ENCODE results near the gene CD83.
A peak's percentile ranks its signal among the peaks of the same experiment; 100 is the strongest.
"Not testable (repeated sequence)": the region's sequence is repeated elsewhere in the genome, so short reads cannot be mapped to it uniquely, and the experiment has no call there.

Gene CD83, protein sequence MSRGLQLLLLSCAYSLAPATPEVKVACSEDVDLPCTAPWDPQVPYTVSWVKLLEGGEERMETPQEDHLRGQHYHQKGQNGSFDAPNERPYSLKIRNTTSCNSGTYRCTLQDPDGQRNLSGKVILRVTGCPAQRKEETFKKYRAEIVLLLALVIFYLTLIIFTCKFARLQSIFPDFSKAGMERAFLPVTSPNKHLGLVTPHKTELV

DNA sequence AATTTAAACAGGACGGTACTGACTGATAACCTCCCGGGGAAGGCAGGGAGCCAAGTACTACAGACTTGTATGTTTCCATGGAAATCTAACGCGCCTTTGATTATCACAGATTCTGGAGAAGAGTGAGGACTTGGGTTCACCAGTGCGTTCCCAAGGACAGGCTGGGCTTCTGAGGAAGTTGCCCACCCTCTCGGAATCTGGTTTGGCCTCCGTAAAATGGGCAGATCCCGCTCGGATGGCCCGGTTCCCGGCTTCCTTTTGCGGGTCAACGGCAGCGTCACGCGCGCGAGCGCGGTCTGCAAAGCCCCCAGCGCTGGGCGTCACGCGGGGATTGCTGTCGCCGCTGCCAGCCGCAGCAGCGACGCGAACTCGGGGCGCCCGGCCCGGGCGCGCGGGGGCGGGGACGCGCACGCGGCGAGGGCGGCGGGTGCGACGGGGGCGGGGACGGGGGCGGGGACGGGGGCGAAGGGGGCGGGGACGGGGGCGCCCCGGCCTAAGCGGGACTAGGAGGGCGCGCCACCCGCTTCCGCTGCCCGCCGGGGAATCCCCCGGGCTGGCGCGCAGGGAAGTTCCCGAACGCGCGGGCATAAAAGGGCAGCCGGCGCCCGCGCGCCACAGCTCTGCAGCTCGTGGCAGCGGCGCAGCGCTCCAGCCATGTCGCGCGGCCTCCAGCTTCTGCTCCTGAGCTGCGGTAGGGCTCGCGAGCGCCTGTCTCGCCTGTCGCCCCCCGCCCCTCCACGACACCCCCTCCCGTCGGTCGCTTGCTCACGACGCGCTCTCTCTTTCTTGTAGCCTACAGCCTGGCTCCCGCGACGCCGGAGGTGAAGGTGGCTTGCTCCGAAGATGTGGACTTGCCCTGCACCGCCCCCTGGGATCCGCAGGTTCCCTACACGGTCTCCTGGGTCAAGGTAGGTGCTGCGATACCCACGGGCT is at the start of gene CD83:
CD83 (plus strand) TSS at position 615 of the 933 bp plus-strand sequence; CDS start at position 655, 40 bp downstream.
- no peaks in the 10 kb centered on the region for H3K9me3 ChIP-seq (ENCODE audit: control insufficient read depth, insufficient read depth, low read length)
- peaks cover 2% of the 10 kb centered on the region for H3K4me1 ChIP-seq (ENCODE audit: control insufficient read depth, insufficient read depth, low read length)
- no peaks in the 10 kb centered on the region for H3K36me3 ChIP-seq (ENCODE audit: control insufficient read depth, insufficient read depth, low read length)
- peaks cover 10% of the 10 kb centered on the region for H3K27me3 ChIP-seq (ENCODE audit: control insufficient read depth, insufficient read depth, low read length)
- H3K4me3 ChIP-seq (ENCODE audit: low read depth, low read length): peak within 1 kb of the TSS; percentile 79
- peak within 1 kb of the TSS; percentile 67 for H3K9ac ChIP-seq (ENCODE audit: low read depth, low read length)

DNA sequence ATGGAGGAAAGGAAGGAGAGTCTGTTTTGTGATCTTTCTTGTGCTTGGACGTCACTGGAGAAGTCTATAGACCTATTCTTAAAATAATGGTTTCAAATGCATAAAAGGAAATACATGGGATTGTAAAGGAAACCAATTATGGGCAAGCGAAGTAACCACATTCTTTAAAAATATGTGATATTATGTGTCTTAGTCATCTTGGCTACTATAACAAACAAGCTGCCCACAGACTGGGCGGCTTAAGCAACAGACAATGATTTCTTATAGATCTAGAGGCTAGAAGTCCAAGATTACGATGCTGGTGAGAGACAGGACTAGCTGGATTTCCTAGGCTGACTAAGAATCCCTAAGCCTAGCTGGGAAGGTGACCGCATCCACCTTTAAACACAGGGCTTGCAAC is 49.4 kb upstream of the CD83 start:
- no peak overlapping the region for H3K9ac ChIP-seq (ENCODE audit: low read depth, low read length)
- no peaks in the 10 kb centered on the region for H3K4me1 ChIP-seq (ENCODE audit: control insufficient read depth, insufficient read depth, low read length)
- no peaks in the 10 kb centered on the region for H3K36me3 ChIP-seq (ENCODE audit: control insufficient read depth, insufficient read depth, low read length)
- no peaks in the 10 kb centered on the region for H3K9me3 ChIP-seq (ENCODE audit: control insufficient read depth, insufficient read depth, low read length)
- H3K27me3 ChIP-seq (ENCODE audit: control insufficient read depth, insufficient read depth, low read length): no peaks in the 10 kb centered on the region
- no peak overlapping the region for H3K4me3 ChIP-seq (ENCODE audit: low read depth, low read length)

DNA sequence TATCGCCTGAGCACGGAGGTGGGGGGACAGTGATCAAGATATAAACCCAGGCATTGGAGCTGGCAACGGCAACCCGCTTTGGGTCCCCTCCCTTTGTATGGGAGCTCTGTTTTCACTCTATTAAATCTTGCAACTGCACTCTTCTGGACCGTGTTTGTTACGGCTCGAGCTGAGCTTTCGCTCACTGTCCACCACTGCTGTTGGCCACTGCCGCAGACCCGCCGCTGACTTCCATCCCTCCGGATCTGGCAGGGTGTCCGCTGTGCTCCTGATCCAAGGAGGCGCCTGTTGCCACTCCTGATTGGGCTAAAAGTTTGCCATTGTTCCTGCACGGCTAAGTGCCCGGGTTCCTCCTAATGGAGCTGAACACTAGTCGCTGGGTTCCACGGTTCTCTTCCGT is 48.9 kb upstream of the CD83 start:
- Histone ChIP-seq H3K4me1 (ENCODE audit: control insufficient read depth, insufficient read depth, low read length) (no peaks in the 10 kb centered on the region), H3K36me3 (ENCODE audit: control insufficient read depth, insufficient read depth, low read length) (no peaks in the 10 kb centered on the region), H3K4me3 (ENCODE audit: low read depth, low read length) (no peak overlapping the region), H3K27me3 (ENCODE audit: control insufficient read depth, insufficient read depth, low read length) (no peaks in the 10 kb centered on the region), H3K9me3 (ENCODE audit: control insufficient read depth, insufficient read depth, low read length) (no peaks in the 10 kb centered on the region), H3K9ac (ENCODE audit: low read depth, low read length) (no peak overlapping the region)

DNA sequence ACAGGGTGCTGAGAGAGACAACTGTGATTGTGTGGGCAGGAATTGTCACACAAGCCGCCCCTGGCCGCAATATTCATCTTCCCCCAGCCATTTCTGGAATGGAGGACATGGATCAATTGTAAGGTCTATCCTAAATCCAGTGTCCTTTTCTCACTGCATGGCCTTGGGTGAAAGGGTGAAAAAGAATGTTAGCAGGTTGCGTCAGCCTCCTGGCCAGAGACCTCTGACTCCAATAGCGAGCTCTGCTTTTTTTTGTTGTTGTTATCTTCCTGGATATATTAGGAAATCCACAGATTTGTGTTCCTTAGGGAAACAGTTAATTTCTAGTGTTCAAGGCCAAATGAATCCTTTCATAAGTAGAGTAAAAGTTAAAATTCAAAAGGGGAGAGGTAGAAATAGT is 47.1 kb upstream of the CD83 start:
- H3K27me3 ChIP-seq (ENCODE audit: control insufficient read depth, insufficient read depth, low read length): no peaks in the 10 kb centered on the region
- H3K9ac ChIP-seq (ENCODE audit: low read depth, low read length): no peak overlapping the region
- no peak overlapping the region for H3K4me3 ChIP-seq (ENCODE audit: low read depth, low read length)
- H3K4me1 ChIP-seq (ENCODE audit: control insufficient read depth, insufficient read depth, low read length): no peaks in the 10 kb centered on the region
- no peaks in the 10 kb centered on the region for H3K9me3 ChIP-seq (ENCODE audit: control insufficient read depth, insufficient read depth, low read length)
- H3K36me3 ChIP-seq (ENCODE audit: control insufficient read depth, insufficient read depth, low read length): no peaks in the 10 kb centered on the region

DNA sequence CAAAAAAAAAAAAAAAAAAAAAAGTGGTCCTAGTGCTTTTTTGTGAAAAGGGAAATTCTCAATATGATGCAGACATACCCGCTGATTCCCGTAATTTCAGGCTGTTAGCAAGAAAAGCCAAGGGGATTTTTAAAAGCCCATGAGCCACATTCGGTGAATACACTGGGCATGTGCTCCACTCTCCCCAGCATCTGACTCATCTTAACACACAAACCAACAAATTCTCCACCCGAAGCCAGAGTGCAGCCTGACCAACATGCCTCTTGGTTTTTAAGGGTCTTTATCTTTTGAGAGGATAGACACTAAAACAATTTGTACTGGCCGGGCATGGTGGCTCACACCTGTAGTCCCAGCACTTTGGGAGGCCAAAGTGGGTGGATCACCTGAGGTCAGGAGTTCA is 45.5 kb upstream of the CD83 start:
- Histone ChIP-seq H3K4me3 (ENCODE audit: low read depth, low read length) (no peak overlapping the region), H3K36me3 (ENCODE audit: control insufficient read depth, insufficient read depth, low read length) (no peaks in the 10 kb centered on the region), H3K27me3 (ENCODE audit: control insufficient read depth, insufficient read depth, low read length) (no peaks in the 10 kb centered on the region), H3K4me1 (ENCODE audit: control insufficient read depth, insufficient read depth, low read length) (no peaks in the 10 kb centered on the region), H3K9ac (ENCODE audit: low read depth, low read length) (no peak overlapping the region), H3K9me3 (ENCODE audit: control insufficient read depth, insufficient read depth, low read length) (no peaks in the 10 kb centered on the region)

DNA sequence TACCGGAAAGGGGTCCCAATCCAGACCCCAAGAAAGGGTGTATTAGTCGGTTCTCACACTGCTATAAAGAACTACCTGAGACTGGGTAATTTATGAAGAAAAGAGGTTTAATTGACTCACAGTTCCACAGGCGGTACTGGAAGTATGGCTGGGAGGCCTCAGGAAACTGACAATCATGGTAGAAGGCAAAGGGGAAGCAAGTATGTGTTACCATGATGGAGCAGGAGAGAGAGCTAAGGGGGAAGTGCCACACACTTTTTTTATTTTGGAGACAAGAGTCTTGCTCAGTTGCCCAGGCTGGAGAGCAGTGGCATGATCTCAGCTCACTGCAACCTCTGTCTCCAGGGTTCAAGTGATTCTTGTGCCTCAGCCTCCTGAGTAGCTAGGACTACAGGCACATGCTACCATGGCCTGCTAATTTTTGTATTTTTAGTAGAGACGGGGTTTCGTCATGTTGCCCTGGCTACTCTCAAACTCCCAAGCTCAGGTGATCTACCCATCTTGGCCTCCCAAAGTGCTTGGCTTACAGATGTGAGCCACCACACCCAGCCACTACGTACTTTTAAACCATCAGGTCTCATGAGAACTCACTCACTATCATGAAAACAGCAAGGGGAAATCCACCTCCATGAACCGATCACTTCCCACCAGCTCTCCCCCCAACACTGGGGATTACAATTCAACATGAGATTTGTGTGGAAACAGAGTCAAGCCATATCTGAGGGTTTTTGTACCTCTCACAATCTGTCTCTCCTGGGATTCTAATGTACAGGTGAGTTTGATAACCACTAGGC is 43.8 kb upstream of the CD83 start:
- H3K9me3 ChIP-seq (ENCODE audit: control insufficient read depth, insufficient read depth, low read length); H3K36me3 ChIP-seq (ENCODE audit: control insufficient read depth, insufficient read depth, low read length); H3K4me3 ChIP-seq (ENCODE audit: low read depth, low read length); H3K9ac ChIP-seq (ENCODE audit: low read depth, low read length); H3K4me1 ChIP-seq (ENCODE audit: control insufficient read depth, insufficient read depth, low read length); H3K27me3 ChIP-seq (ENCODE audit: control insufficient read depth, insufficient read depth, low read length): not testable (repeated sequence)

DNA sequence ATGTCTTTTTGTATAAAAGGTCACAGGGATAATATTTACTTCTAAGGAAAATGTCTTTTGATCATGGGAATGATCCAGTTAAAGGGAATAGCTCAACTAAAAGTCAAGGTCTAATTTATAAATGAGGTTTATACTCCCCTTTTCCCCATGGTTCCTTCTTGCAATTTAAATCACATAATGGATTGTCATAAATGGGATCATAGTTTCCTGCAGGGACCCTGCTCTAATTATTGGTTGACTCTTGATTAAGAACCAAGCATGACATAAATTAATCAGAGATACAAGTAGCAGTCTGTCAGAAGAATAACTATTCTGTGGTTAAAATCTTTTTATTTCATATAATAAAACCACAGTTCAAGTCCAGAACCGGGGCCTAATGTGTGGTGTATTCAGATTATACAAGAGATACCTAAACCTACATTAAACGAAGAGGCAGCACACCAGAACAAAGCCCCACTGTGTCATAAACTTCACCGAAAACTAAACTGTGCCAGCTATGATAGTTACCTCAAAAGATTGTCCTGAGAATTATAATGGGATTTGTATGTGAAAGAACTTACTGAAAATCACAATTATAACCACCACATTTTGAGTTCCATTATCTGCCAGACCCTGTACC is 43.0 kb upstream of the CD83 start:
- no peaks in the 10 kb centered on the region for H3K36me3 ChIP-seq (ENCODE audit: control insufficient read depth, insufficient read depth, low read length)
- H3K4me3 ChIP-seq (ENCODE audit: low read depth, low read length): no peak overlapping the region
- no peak overlapping the region for H3K9ac ChIP-seq (ENCODE audit: low read depth, low read length)

DNA sequence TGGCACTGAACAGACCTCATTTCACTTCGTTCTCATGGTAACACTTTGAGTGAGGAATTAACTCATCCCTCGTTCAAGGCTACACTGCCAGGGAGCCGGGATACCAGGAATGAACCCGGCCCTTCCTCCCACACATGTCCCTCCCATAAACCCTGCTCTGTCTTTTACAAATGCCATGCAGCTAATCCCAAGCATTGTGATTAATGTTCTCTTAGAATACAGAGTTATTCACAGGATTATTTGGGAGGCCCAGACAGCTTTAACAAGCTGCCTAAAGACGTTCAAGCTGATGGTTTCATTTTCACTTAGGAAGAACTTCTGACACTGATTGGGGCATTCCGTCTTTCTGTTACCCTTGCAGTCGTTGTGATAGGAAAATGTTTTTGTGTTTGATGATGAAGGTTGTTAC is 42.5 kb upstream of the CD83 start:
- Histone ChIP-seq H3K4me3 (ENCODE audit: low read depth, low read length) (no peak overlapping the region), H3K9ac (ENCODE audit: low read depth, low read length) (no peak overlapping the region), H3K4me1 (ENCODE audit: control insufficient read depth, insufficient read depth, low read length) (no peaks in the 10 kb centered on the region), H3K36me3 (ENCODE audit: control insufficient read depth, insufficient read depth, low read length) (no peaks in the 10 kb centered on the region), H3K9me3 (ENCODE audit: control insufficient read depth, insufficient read depth, low read length) (no peaks in the 10 kb centered on the region), H3K27me3 (ENCODE audit: control insufficient read depth, insufficient read depth, low read length) (no peaks in the 10 kb centered on the region)

More for the DNA sequence above, 43.0 kb upstream of the CD83 start:
- Histone ChIP-seq H3K27me3 (ENCODE audit: control insufficient read depth, insufficient read depth, low read length) (no peaks in the 10 kb centered on the region), H3K9me3 (ENCODE audit: control insufficient read depth, insufficient read depth, low read length) (no peaks in the 10 kb centered on the region), H3K4me1 (ENCODE audit: control insufficient read depth, insufficient read depth, low read length) (no peaks in the 10 kb centered on the region)

DNA sequence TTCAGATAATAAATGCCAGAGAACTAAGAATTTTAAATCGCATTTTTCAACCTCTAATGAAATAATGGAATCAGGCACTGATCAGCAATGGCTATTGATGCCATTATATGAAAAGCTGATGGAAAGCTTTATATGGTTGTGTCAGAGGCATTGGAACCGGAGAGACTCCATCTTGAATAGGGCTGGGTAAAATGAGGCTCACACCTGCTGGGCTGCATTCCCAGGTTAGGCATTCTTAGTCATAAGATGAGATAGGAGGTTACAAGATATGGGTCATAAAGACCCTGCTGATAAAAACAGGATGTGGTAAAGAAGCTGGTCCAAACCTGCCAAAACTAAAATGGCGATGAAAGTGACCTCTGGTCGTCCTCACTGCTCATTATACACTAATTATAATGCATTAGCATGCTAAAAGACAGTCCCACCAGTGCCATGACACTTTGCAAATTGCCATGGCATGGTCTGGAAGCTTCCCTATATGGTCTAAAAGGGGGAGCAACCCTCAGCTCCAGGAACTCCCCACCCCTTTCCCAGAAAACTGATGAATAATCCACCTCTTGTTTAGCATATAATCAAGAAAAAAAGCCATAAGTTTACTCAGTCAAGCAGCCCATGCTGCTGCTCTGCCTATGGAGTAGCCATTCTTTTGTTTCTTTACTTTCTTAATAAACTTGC is 40.2 kb upstream of the CD83 start:
- no peaks in the 10 kb centered on the region for H3K36me3 ChIP-seq (ENCODE audit: control insufficient read depth, insufficient read depth, low read length)
- H3K9ac ChIP-seq (ENCODE audit: low read depth, low read length): no peak overlapping the region
- H3K4me3 ChIP-seq (ENCODE audit: low read depth, low read length): no peak overlapping the region
- no peaks in the 10 kb centered on the region for H3K9me3 ChIP-seq (ENCODE audit: control insufficient read depth, insufficient read depth, low read length)
- no peaks in the 10 kb centered on the region for H3K27me3 ChIP-seq (ENCODE audit: control insufficient read depth, insufficient read depth, low read length)
- H3K4me1 ChIP-seq (ENCODE audit: control insufficient read depth, insufficient read depth, low read length): no peaks in the 10 kb centered on the region

DNA sequence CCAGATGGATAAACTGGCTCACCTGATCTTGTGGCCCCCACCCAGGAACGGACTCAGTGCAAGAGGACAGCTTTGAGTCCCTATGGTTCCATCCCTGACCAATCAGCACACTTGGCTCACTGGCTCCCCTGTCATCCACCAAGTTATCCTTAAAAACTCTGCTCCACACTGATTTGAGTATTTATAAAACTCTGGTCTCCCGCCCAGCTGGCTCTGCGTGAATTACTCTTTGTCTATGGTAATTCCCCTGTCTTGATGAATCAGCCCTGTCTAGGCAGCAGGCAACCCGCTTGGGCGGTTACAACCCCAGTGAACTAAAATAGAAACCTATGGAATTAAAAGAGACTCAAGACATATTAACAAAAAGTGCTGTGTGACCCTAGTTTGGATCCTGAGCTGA is 38.1 kb upstream of the CD83 start:
- Histone ChIP-seq H3K36me3 (ENCODE audit: control insufficient read depth, insufficient read depth, low read length) (no peaks in the 10 kb centered on the region), H3K4me3 (ENCODE audit: low read depth, low read length) (no peak overlapping the region), H3K4me1 (ENCODE audit: control insufficient read depth, insufficient read depth, low read length) (peaks cover 5% of the 10 kb centered on the region), H3K9me3 (ENCODE audit: control insufficient read depth, insufficient read depth, low read length) (no peaks in the 10 kb centered on the region), H3K9ac (ENCODE audit: low read depth, low read length) (no peak overlapping the region), H3K27me3 (ENCODE audit: control insufficient read depth, insufficient read depth, low read length) (no peaks in the 10 kb centered on the region)

DNA sequence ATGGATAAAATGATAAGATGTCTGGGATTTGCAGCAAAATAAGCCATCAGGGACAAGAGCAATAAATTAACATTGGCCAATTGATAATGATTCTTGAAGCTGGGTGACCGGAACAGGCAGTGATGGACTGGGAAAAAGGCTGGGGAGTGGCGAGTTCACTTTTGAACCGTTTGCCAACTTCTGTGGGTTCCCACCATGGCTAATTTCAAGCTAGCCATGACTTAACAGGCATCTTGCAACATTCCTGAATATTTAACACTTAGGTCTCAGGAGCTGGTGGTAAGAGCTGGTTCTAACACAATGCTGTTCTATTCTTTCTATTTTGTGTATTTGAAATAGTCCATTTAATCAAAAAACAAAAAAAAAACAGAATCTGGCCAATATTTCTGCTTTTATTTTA is 37.6 kb upstream of the CD83 start:
- Histone ChIP-seq H3K36me3 (ENCODE audit: control insufficient read depth, insufficient read depth, low read length) (no peaks in the 10 kb centered on the region), H3K4me1 (ENCODE audit: control insufficient read depth, insufficient read depth, low read length) (peaks cover 5% of the 10 kb centered on the region), H3K4me3 (ENCODE audit: low read depth, low read length) (no peak overlapping the region), H3K9me3 (ENCODE audit: control insufficient read depth, insufficient read depth, low read length) (no peaks in the 10 kb centered on the region), H3K27me3 (ENCODE audit: control insufficient read depth, insufficient read depth, low read length) (no peaks in the 10 kb centered on the region), H3K9ac (ENCODE audit: low read depth, low read length) (no peak overlapping the region)
